Stimulated activated CD8-positive, alpha-beta memory T cell treated with anti-CD3 and anti-CD28 coated beads, Interleukin-7, amount 100 ng/mL, for 1 hour (primary cell): Measurements from ENCODE around the gene CDK14.

Experiments used
- DNase-seq, 2 donors: peaks; one replicate each; pipeline ENCODE4 v3.0.0-alpha.2; 2020; ENCODE audit warnings: low read depth in 2 of 2

CDK14 gene

GRCh38 chr7:90678986-90679385, 82.9 kb downstream of the CDK14 start:
- DNase-seq: no peak

GRCh38 chr7:90680484-90680883, 84.4 kb downstream of the CDK14 start:
- DNase-seq: no peak

- no peak for DNase-seq
Observed at GRCh38 chr7:90681336-90682022, 85.4 kb downstream of the CDK14 start.

- no peak for DNase-seq
Observed at GRCh38 chr7:90686146-90686545, 90.0 kb downstream of the CDK14 start.

DNA sequence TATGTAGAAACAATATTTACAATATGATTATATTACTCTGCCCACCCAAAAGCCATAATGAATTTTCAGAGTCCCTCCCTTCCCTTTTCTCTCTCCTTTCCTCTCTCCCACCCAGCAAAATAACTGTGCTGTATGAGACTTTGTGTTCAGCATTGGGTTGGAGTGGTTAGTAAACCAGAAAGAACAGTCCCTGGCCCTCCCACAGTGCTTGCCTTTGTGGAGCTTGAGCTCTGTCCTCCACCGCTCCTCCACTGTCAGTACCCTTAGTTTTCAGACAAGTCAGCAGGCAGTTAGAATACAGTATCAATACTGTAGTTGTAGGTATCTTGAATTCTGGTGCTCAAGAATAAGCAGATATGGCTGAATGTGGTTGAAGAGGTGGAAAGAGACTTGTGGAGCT, 92.7 kb downstream of the CDK14 start:
- no peak for DNase-seq

- no peak for DNase-seq
Observed at GRCh38 chr7:90689260-90689659, 93.1 kb downstream of the CDK14 start.

- DNase-seq: no peak
Observed at GRCh38 chr7:90690159-90690858, 94.2 kb downstream of the CDK14 start.

GRCh38 chr7:90692396-90692795, 96.3 kb downstream of the CDK14 start:
- no peak for DNase-seq

- no peak for DNase-seq
Observed at GRCh38 chr7:90692947-90693346, 96.8 kb downstream of the CDK14 start.

DNA sequence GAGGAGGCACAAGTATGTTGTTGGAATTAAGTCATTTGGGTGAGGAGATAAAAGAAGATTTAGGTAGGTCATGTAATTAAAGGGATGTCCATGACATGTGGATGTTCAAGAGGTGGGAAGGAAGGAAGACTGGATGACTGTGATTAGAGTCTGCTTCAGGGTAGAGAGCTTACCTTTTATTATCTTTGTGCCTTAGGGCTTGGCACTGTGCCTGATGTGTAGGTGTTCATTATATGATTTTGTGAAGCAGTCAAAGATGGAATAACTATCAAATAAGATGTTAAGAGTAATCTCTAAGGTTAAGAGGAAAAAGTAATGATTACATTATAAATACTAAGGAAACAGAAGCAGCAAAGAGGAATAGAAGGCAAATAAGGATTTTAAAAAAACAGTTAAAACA, 97.8 kb downstream of the CDK14 start:
- no peak for DNase-seq

GRCh38 chr7:90698616-90699015, 102.5 kb downstream of the CDK14 start:
- DNase-seq: no peak

GRCh38 chr7:90701021-90701420, 104.9 kb downstream of the CDK14 start:
- no peak for DNase-seq

DNA sequence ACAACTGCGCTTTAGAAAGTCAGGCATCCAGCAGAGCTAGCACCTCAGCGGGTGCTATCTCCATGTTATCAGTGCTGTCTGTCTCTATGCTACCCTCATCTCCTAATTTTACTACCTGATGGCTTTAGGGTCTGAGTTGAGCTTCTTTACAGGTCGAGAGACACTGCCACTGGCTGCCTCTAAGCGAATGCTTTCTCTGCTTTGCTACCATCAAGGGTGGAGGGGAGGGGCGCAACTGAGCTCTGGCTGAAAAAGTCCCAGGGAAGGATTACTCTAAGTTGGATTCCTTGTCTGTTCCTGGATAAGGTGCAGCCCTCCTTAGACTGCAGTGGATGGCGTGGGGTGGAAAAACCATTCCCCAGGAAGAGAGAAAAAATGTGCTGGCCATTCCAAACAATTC, 105.7 kb downstream of the CDK14 start:
- no peak for DNase-seq

DNA sequence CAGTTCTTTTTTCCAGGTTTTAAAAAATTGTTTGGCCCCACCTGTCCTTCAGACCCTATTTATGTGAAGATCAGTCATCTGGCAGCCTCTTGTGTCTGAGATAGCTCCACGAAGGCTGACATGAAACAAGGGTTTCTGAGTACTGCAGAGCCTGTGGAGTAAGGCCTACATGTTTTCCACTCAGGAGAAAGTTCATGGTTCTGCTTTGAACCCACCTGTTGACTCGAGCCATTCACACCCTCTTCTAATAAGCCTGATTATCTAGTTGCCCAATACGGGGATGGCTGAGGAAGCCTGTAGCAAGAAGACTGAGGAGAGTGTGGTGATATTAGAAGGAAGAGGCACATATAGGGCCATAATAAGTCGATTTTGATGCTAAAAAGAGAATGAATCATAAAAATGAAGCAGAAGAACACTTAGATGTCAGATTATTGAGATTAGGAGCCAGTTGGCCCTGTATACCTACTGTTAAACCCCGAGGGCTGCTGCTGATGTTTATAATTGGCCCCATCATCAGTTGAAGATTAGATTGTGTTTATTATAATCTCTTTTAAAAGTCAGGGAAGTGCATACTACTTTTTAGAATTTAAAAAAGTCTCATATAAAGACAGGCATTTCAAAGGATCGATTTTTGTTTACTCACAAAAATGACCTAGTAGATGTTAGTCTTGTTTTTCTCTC, 109.4 kb downstream of the CDK14 start:
- no peak for DNase-seq

GRCh38 chr7:90706072-90706716, 110.1 kb downstream of the CDK14 start:
- no peak for DNase-seq

- DNase-seq: no peak
Observed at GRCh38 chr7:90708841-90709317, 112.8 kb downstream of the CDK14 start.

DNA sequence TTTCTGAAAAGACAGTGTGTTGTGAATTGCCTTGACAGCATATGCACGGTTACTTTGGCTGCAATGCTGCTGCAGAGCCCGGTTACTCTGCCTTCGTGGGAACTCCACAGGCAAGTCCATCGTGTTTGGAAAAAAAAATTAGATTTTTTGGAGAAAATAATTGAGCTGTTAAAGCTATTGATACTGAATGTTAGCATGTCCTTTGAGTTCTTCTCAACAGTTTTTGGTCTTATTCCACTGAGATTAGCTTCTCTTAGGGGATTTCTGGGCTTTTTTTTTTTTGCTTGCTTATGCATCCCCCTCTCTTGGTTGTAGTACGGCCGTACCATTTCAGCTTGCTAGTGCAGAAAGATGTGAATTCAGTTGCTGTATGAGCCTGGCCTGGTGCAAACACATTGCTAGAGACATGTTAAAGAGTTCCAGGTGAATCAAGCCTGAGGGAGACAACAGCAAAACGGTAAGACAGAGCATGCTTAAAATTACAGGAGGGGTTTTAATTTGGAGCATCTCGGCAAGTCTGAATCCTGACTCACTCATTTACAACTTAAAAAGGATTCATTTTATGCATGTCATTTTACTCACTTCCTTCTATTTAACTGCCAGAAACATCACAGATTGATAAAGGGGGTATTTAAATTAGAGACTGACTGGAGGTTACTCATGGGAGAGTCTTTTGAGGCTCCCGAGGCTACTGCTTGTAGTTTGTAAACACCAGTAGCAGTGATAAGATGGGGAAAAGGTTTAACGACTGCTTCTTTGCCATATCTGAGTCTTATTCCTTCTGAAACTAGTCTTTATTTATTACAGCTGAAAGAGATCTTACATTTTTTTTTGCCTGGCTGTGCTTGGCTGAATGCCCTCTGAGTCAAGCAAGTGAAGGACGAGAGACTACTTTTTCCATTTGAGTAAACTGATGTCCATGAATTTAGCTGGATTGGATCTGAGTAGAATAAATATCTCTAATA, 113.7 kb downstream of the CDK14 start:
- no peak for DNase-seq

- DNase-seq: no peak
Observed at GRCh38 chr7:90710466-90710850, 114.3 kb downstream of the CDK14 start.

- no peak for DNase-seq
Observed at GRCh38 chr7:90713628-90714027, 117.5 kb downstream of the CDK14 start.

DNA sequence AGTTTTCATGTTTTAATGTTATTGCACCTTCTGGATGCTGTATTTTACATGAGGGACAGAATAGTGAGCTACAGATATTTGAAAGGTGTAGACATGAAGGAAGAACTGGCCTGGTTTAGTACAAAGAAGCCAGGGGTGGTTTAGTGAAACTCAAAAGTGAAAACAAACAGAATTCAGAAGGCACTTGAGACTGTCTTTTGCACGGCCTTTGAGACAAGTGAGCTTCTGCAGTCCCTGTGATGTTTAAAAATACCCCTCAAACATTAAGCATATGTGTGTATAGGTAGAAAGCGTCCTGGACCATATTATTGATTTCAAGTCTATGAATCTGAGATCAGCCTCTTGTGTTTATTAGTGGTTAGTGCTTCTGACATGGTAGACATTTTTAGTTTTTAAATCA, 118.9 kb downstream of the CDK14 start:
- DNase-seq: no peak
